IgD-negative memory B cell (primary cell): ENCODE measurements around the gene CPSF2. TPM values are rescaled to one million over a fixed set of nuclear protein-coding genes. Genes with fewer than 3 reads are reported as not detected.

Source experiments
- H3K27ac Mint-ChIP-seq, 3 donors: one replicate each; pipeline ENCODE4 v1.8.0; 2020 to 2022; ENCODE audit warnings: mild to moderate bottlenecking in 3 of 3, mixed read lengths in 3 of 3, moderate library complexity in 1 of 3
- H3K27me3 Mint-ChIP-seq: one replicate; pipeline ENCODE4 v1.8.0; 2021; ENCODE audit warnings: mixed read lengths
- H3K36me3 Mint-ChIP-seq: one replicate; pipeline ENCODE4 v1.8.0; 2020; ENCODE audit warnings: mild to moderate bottlenecking, mixed read lengths
- H3K4me1 Mint-ChIP-seq, 3 donors: one replicate each; pipeline ENCODE4 v1.8.0; 2020 to 2022; ENCODE audit warnings: mixed read lengths in 3 of 3, mild to moderate bottlenecking in 1 of 3
- H3K4me3 Mint-ChIP-seq, 4 donors: one replicate each; pipeline ENCODE4 v1.8.0; 2020 to 2022; ENCODE audit warnings: mild to moderate bottlenecking in 4 of 4, mixed read lengths in 4 of 4, moderate library complexity in 3 of 4
- H3K9me3 Mint-ChIP-seq, 3 donors: one replicate each; pipeline ENCODE4 v1.8.0; 2020 to 2021; ENCODE audit warnings: mixed read lengths in 3 of 3, mild to moderate bottlenecking in 1 of 3
- polyA plus RNA-seq: library from polyadenylated mRNA; unstranded; fragments of 300-500 nt; fragmentation: Illumina TruSeq; gene quantifications from one replicate; pipeline ENCODE4 v1.2.3, GENCODE V29; 2021

CPSF2 gene
- 27.7 TPM for polyA plus RNA-seq

DNA sequence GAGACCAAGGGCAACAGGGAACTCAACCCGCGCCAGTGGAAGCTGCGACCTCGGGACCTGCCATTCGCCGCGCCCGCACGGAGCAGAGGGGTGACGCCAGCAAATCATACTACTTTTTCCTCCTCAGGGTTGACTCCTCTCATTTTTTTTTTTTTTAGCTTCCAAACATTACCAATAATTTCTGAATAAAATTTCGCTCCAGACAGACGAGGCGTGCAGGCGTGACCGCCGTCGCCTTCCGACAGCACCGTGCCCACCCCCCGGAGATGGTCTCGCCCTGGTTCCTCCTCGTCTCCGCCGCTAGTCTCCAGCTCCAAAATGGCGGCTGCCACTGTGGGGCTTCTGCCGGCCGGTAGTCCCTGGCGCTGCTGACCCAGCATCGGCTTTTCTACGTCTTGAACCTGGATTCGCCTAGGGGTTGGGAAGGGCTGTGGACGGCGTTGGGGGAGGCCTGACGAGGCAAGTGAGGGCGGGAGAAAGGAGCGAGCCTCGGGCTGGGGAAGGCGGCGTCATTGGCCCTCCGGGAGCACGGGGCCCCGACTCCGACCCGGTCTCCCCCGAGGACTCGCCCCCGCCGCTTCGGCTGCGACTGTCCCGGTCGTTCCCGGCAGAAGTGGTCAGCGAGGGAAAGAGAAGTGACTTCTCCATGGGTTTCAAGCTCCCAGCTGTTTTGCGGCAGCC, at the start of gene CPSF2, which contains the start of gene NDUFB1:
CPSF2 (plus strand) TSS at position 300 of the 681 bp plus-strand sequence. CDS start 9,016 bp downstream, outside the sequence.
NDUFB1 (minus strand) TSS at position 37 of the 681 bp plus-strand sequence. CDS start 4,069 bp downstream, outside the sequence.
- H3K9me3 Mint-ChIP-seq, result no peaks in the 10 kb centered on the region
- no peaks in the 10 kb centered on the region for H3K36me3 Mint-ChIP-seq
- H3K4me3 Mint-ChIP-seq, result peak within 1 kb of the TSS; percentile 97 to 100 (median 98)
- peak within 1 kb of the TSS; percentile 93 to 100 (median 99) for H3K27ac Mint-ChIP-seq
- peaks cover 25 to 30% (median 29%) of the 10 kb centered on the region in 3 donors for H3K4me1 Mint-ChIP-seq
- H3K27me3 Mint-ChIP-seq, result no peaks in the 10 kb centered on the region

DNA sequence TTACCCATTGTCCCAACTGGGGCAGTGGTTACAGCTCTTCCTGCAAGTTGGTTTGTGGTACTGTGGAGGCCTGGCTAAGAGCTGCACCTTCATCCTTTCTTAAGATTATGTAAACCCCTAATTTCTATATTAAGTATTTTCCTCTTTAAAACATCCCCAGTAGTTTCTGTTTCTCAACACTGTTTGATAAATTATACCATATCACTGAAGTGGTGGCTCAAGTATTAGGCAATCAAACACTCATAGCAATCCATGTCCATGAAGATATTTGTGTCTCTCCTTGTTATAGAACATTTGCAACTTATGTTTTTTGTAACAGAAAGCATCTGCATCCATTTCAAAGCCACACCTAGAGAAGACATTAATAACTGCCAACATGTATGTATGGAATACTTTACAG, 47.2 kb upstream of the CPSF2 start:
- Mint-ChIP-seq H3K27ac (no peak overlapping the region), H3K27me3 (no peaks in the 10 kb centered on the region), H3K9me3 (no peaks in the 10 kb centered on the region), H3K36me3 (peaks cover 4% of the 10 kb centered on the region), H3K4me3 (no peak overlapping the region), H3K4me1 (no peaks in the 10 kb centered on the region)

DNA sequence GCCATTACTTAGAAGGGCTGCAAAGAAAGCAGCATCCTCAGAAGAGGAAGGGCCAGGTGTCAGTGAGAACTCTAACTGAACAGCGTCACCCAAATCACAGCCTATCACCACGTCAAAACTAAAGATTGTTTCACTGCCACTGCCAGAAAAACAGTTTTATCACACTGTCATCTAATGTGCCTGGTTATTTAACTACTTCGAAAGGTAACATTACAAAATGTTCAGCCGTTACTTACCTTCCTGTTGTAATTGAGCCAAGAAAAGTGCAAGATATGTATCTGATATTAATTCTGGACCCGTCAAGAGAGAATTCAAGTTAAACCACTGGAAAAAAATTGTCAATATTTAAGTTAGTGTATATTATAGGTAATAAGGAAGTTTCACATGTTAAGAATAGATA, 33.3 kb upstream of the CPSF2 start:
- H3K27me3 Mint-ChIP-seq, result no peaks in the 10 kb centered on the region
- no peak overlapping the region for H3K4me3 Mint-ChIP-seq
- H3K27ac Mint-ChIP-seq, result no peak overlapping the region
- H3K9me3 Mint-ChIP-seq, result no peaks in the 10 kb centered on the region
- peaks cover 7% of the 10 kb centered on the region for H3K36me3 Mint-ChIP-seq
- H3K4me1 Mint-ChIP-seq, result peaks cover 0 to 4% (median 0%) of the 10 kb centered on the region in 3 donors

DNA sequence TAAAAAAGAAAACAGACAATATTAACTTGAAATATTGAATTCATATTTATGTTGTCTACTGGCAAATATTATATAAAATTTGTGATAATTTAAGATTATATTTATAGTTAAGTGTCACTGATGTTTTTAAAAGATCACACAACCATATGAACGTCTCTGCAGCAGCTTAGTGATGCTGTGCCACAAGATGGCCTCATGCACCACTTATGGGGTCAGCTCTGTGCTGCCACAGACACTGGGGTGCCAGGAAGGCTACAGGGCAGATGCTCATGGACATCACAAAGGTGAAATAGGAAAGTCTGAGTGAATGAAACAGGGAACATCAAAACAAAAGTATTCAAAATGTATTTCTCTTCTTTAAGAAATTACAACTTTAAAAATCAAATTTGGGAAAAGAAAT, 28.4 kb upstream of the CPSF2 start:
- peaks cover 8% of the 10 kb centered on the region for H3K36me3 Mint-ChIP-seq
- H3K9me3 Mint-ChIP-seq, result no peaks in the 10 kb centered on the region
- peaks cover 0 to 4% (median 0%) of the 10 kb centered on the region in 3 donors for H3K4me1 Mint-ChIP-seq
- H3K27ac Mint-ChIP-seq, result no peak overlapping the region
- no peaks in the 10 kb centered on the region for H3K27me3 Mint-ChIP-seq
- H3K4me3 Mint-ChIP-seq, result no peak overlapping the region

DNA sequence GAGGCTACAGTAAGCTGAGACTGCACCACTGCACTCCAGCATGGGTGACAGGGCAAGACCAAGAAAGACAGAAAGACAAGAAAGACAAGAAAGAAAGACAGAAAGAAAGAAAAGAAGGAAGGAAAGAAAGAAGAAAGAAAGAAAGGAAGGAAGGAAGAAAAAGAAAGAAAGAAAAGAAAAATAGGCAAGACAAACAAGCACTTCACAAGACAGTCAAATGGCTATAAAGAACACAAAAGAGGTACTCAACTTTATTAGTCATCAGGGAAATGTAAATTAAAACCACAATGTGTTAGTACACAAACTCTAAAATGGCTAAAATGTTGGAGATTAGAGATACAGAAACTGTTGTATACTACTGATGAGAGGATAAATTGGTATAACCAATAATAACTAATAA, 22.0 kb upstream of the CPSF2 start:
- Mint-ChIP-seq H3K4me1 (peaks cover 17 to 30% (median 23%) of the 10 kb centered on the region in 3 donors), H3K27me3 (no peaks in the 10 kb centered on the region), H3K9me3 (no peaks in the 10 kb centered on the region), H3K27ac (peak overlapping the region in 1 of 3 donors; percentile 39), H3K36me3 (peaks cover 2% of the 10 kb centered on the region), H3K4me3 (no peak overlapping the region)

DNA sequence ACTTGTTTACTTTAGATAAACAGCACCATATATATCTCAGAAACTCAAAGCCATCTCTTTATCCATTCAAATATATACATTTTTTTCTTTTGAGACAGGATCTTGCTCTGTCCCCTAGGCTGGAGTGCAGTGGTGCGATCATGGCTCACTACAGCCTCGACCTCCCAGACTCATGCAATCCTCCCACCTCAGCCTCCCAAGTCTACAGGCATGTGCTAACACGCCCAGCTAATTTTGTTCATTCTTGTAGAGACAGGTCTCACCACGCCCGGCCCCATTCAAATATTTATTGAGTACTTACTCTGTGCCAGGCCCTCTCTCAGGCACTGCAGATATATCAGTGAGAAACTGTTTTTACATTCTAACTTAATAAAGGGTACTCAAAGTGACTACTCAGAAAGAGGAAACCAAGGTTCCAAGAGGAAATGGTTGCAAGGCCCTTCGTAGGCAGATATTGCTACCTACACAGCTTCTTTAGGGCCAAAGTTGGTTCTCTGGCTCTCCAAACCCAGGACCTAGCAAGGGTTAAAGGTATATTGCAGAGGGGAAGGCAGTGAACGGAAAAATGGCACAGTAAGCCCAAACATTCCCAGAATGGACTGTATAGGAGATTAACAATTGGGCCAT, 18.3 kb upstream of the CPSF2 start:
- Mint-ChIP-seq H3K4me3 (peak overlapping the region in 3 of 4 donors; percentile 46 to 91 (median 68)), H3K36me3 (no peaks in the 10 kb centered on the region), H3K27ac (no peak overlapping the region), H3K4me1 (peaks cover 33 to 49% (median 34%) of the 10 kb centered on the region in 3 donors), H3K9me3 (no peaks in the 10 kb centered on the region), H3K27me3 (no peaks in the 10 kb centered on the region)

DNA sequence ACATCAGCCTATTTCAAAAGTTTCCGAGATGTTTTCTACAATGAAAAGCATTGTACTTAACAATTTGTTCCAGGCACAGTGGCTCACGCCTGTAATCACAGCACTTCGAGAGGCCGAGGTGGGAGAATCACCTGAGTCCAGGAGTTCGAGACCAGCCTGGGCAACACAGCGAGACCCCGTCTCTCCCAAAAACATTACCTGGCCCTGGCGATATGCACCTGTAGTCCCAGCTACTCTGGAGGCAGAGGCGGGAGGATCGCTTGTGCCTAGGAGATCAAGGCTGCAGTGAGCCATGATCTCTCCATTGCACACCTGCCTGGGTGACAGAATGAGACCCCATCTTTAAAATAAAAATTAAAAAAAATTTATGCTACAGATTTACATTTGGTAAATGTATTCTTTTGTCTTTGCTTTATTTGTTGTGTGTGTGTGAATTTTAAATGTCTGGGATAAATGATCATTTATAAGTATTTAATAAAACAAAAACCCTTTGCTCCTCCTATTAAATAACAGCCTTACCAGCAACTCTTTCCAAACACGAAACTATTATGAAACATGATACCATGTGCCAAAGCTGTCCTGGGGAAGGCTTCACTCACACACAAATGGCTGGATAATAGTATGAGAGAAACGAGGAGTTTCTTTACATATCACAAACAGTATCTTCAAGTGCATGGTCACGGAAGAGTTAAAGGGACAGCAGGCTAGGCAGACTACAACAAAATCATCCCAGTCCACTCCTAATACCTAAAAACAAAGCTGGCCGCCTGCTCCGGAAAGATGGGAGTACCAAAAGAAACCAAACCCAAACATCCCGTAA, 16.5 kb upstream of the CPSF2 start:
- H3K9me3 Mint-ChIP-seq, result no peaks in the 10 kb centered on the region
- H3K36me3 Mint-ChIP-seq, result peaks cover under 1% of the 10 kb centered on the region
- H3K27ac Mint-ChIP-seq, result peak overlapping the region; percentile 64 to 97 (median 79)
- H3K27me3 Mint-ChIP-seq, result no peaks in the 10 kb centered on the region
- peaks cover 31 to 42% (median 40%) of the 10 kb centered on the region in 3 donors for H3K4me1 Mint-ChIP-seq
- peak overlapping the region; percentile 91 to 100 (median 96) for H3K4me3 Mint-ChIP-seq

DNA sequence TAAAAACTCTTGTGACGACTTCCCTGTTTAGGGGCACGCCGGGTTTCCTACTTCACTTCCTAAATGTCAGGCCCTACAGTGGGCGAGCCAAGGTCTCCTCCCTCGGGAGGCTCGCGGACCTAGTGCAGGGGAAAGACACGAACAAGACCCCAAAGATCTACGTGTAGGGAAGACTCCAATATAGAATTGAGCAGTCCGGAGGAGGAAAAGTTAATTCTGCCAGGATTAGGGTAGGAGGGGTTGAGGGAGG, 16.0 kb upstream of the CPSF2 start:
- no peaks in the 10 kb centered on the region for H3K9me3 Mint-ChIP-seq
- H3K27me3 Mint-ChIP-seq, result no peaks in the 10 kb centered on the region
- peaks cover 26 to 38% (median 38%) of the 10 kb centered on the region in 3 donors for H3K4me1 Mint-ChIP-seq
- H3K36me3 Mint-ChIP-seq, result peaks cover 2% of the 10 kb centered on the region
- H3K27ac Mint-ChIP-seq, result peak overlapping the region; percentile 64 to 97 (median 79)
- peak overlapping the region; percentile 91 to 100 (median 96) for H3K4me3 Mint-ChIP-seq

DNA sequence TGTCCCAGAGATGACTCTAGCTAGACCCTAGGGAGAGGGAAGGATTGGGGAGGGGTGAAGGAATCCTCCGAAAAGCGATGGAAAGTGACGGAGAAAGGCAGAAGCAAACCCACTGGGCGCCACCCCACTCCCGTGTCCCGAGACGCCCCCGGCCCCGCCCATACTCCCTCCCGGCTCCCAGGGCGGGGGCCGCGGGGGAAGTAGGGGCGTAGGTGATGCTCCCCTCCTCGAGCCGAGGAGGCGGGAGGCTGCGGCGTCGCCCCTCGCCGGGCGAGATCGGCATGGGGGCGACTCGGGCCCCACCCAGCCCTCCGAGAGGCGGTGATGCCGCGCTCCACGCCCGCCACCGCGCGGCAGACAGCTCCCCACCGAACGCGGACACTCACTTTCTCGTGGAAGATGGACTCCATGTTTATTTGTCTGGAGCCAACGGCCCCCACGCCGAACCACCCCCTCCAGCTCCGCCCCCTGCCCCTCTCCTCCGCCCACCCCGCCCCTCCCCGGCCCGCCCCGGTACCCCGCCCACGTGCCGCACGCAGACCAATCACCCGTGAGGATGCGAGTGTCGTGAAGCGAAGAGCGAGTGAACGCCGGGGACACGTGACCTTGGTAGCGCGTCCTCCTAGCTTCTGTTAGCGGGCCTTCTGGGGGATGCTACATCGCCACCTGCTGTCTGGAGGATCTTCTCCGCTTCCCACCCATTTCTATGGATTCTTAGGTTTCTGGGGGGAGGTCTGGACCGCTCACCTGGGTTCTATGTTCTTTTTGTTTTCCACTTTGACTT, 15.4 kb upstream of the CPSF2 start, which contains the start of gene ATXN3:
ATXN3 (minus strand) TSS at position 440 of the 784 bp plus-strand sequence; CDS start at position 410, 30 bp downstream.
- Mint-ChIP-seq H3K4me3 (peak within 1 kb of the TSS; percentile 91 to 100 (median 96)), H3K4me1 (peaks cover 26 to 38% (median 38%) of the 10 kb centered on the region in 3 donors), H3K36me3 (peaks cover 2% of the 10 kb centered on the region), H3K9me3 (no peaks in the 10 kb centered on the region), H3K27ac (peak within 1 kb of the TSS; percentile 64 to 97 (median 79)), H3K27me3 (no peaks in the 10 kb centered on the region)

DNA sequence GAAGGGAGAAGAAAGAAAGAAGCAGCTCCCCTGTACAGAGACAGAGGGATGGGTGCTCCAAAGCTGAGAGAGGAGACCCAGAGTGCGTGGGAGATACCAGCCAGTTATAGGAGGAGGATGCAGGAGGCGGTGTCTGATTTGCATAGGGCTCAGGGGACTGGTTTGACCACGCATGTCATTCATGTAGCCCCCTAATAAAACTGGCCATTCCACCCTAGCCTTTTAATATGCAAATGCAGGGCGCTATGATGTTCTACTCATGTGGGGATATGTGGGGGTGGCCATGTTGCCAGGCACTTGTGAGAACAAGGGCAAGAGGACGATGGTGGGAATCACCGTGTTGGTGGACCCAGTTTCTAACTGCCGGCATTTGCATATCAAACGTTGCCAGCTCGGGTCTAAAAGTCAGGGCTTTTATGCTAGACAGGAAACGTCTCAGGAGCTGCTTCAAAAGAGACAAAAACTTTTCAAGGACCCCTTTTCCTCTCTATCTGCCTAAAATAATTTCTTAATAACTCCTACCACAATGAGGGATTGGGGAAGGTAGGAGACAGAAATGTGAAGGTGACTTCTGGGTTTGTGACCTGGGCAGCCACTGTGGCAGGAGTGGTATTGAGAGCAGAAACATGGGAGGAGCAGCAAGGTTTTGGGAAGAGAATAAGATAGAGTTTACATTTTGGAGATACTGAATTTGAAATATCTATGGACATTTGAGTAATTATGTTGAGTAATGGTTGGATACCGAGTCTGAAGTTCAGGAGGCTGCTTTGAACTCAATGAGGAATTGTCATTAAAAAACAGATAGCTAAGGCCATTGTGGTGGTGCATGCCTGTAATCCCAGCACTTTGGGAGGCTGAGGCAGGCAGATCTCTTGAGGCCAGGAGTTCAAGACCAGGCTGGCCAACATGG, 13.2 kb upstream of the CPSF2 start:
- Mint-ChIP-seq H3K27ac (peak overlapping the region; percentile 9 to 81 (median 34)), H3K4me1 (peaks cover 22 to 27% (median 25%) of the 10 kb centered on the region in 3 donors), H3K9me3 (no peaks in the 10 kb centered on the region), H3K4me3 (peak overlapping the region; percentile 69 to 88 (median 78)), H3K36me3 (peaks cover 2% of the 10 kb centered on the region), H3K27me3 (no peaks in the 10 kb centered on the region)

DNA sequence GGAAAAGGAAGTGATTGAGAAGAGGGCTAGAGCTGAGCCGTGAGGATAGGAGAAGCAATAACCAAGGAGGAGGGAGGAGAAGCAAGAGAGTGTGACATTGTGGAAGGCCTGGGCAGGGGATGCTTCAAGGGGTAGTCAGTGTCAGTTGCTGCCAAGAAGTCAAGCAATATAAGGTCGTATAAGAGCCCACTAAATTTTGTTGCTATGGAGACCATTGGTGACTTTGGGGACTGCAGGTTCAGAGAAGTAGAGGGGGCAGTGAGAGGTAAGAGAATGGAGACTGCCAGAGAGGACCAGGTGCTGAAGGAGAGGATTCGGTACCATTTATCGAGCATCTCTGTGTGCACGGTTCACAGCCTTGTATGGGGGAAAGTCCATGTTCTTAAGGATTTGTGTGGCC, 12.3 kb upstream of the CPSF2 start:
- peaks cover 2% of the 10 kb centered on the region for H3K36me3 Mint-ChIP-seq
- H3K9me3 Mint-ChIP-seq, result no peaks in the 10 kb centered on the region
- peak overlapping the region in 1 of 3 donors; percentile 69 for H3K27ac Mint-ChIP-seq
- peaks cover 22 to 25% (median 23%) of the 10 kb centered on the region in 3 donors for H3K4me1 Mint-ChIP-seq
- H3K27me3 Mint-ChIP-seq, result no peaks in the 10 kb centered on the region
- no peak overlapping the region for H3K4me3 Mint-ChIP-seq

DNA sequence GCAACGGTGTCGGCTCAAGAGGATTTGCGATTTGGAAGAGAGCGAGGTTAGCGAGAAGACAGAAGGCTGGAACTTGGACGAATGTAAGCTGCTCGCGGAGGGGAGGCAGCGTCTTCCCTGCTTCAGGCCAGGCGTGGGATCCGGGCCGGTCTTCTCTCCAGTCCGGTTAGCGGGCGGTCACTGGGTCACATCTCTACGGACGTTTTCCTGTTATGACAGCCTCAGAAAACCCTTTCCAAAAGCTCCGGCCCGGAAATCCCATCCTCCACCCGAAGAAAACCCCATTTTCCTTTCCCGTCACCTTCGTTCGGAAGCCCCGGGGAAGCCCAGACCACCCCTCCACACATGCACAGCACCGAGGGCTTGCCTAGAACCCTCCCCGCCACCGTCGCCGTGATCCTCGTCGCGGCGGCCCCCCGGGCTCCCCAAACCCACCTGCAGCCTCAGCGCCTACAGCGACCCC, 531 bp upstream of the CPSF2 start:
- Mint-ChIP-seq H3K4me3 (peak overlapping the region; percentile 97 to 100 (median 98)), H3K27ac (peak overlapping the region; percentile 93 to 100 (median 99)), H3K36me3 (no peaks in the 10 kb centered on the region), H3K27me3 (no peaks in the 10 kb centered on the region), H3K9me3 (no peaks in the 10 kb centered on the region), H3K4me1 (peaks cover 24 to 30% (median 30%) of the 10 kb centered on the region in 3 donors)

DNA sequence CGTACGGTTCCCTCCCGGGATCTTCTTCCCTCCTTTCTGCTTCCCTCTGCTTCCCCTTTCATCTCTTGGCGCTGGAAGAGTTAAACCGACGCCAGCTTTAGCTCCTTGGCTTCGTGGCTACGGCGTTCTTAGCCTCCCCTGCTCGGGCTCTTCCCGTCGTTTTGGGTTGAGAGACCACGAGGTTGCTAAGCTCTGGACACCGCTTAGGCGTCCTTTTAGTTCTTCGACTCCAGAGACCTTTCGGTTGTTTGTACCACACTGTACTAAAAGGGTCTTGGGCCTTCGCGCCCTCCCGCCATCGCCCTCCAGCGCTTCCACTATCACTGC, 545 bp downstream of the CPSF2 start:
- peak overlapping the region; percentile 97 to 100 (median 98) for H3K4me3 Mint-ChIP-seq
- H3K27me3 Mint-ChIP-seq, result no peaks in the 10 kb centered on the region
- no peaks in the 10 kb centered on the region for H3K36me3 Mint-ChIP-seq
- H3K27ac Mint-ChIP-seq, result peak overlapping the region; percentile 93 to 100 (median 99)
- H3K9me3 Mint-ChIP-seq, result no peaks in the 10 kb centered on the region
- H3K4me1 Mint-ChIP-seq, result peaks cover 30 to 34% (median 31%) of the 10 kb centered on the region in 3 donors
